ENCODE data around the gene ANO7. TPM values are rescaled to one million over a fixed set of nuclear protein-coding genes. Genes with fewer than 3 reads are reported as not detected.
A peak's percentile ranks its signal among the peaks of the same experiment; 100 is the strongest.

The ANO7 gene
- total RNA-seq, 2 donors from 2014 or later: 1.2 to 1.8 TPM

GRCh38 chr2:241202268-241202585 lies 13.8 kb downstream of the ANO7 start:
- intact Hi-C loops (cut with DNase I): no loop called here
- no peak for ATAC-seq
- DNase-seq: no peak

GRCh38 chr2:241202681-241203080 lies 14.2 kb downstream of the ANO7 start:
- ATAC-seq (no peak), DNase-seq (no peak)
- intact Hi-C loops (cut with DNase I): no loop called here

GRCh38 chr2:241203218-241204009 lies 14.9 kb downstream of the ANO7 start:
- ATAC-seq: no peak
- intact Hi-C loops (cut with DNase I): no loop called here
- no peak for DNase-seq

- intact Hi-C loops (cut with DNase I): no loop called here
- ATAC-seq: no peak
- DNase-seq: no peak
Measured at GRCh38 chr2:241204010-241204384, 15.5 kb downstream of the ANO7 start.

GRCh38 chr2:241204490-241204889 lies 16.0 kb downstream of the ANO7 start:
- ATAC-seq: no peak
- DNase-seq: no peak
- intact Hi-C loops (cut with DNase I): no loop called here

DNA sequence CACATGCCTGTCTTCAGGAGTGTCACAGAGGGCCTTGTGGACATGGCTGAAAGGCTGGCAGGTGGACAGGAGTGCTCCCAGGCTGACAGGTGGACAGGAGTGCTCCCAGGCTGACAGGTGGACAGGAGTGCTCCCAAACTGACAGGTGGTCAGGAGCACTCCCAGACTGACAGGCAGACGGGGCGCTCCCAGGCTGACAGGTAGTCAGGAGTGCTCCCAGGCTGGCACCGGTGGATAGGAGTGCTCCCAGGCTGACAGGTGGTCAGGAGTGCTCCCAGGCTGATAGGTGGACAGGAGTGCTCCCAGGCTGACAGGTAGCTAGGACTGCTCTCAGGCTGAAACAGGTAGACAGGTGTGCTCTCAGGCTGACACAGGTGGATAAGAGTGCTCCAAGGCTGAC lies 16.6 kb downstream of the ANO7 start:
- DNase-seq: no peak
- intact Hi-C loops (cut with DNase I): no loop called here
- no peak for ATAC-seq

GRCh38 chr2:241207151-241207550 lies 18.7 kb downstream of the ANO7 start:
- DNase-seq (no peak), ATAC-seq (no peak)
- intact Hi-C loops (cut with DNase I): no loop called here

DNA sequence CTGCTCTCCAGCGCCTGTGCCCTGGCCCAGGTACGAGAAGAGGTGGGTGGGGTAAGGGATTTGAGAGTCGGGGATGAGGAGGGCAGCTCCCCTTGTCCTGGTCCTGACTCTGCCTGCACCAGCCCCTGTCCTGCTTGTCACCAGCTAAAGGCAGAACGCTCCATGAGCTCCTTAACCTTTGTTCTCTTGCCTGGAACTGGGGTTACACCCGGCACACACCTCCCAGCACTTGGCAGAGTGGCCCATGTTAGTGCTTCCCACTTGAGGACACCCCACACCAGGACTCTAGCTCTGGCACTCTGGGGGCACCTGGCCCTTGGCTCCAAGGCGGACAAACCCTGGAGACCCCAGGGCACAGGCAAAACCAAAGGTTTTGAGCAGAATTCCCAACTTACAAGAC lies 19.2 kb downstream of the ANO7 start:
- DNase-seq (no peak), ATAC-seq (no peak)
- intact Hi-C loops (cut with DNase I): no loop called here

DNA sequence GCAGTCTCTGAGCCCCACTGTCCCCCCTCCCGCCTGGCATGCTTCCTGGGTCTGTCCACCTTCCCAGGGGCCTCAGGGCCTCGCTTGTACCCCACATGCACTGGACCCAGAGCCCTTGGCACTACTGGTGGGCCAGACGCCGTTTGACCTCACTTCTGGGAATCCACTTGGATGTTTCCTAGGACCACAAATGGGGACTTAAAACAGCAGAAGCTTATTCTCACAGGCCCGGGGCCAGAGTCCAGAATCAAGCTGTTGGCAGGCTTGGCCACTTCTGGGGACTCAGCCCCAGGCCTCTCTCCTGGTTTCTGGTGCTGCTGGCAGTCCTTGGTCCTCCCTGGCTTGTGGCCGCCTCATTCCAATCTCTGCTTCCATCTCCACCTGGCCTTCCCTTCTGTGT lies 19.6 kb downstream of the ANO7 start:
- DNase-seq (no peak), ATAC-seq (no peak)
- intact Hi-C loops (cut with DNase I): no loop called here

DNA sequence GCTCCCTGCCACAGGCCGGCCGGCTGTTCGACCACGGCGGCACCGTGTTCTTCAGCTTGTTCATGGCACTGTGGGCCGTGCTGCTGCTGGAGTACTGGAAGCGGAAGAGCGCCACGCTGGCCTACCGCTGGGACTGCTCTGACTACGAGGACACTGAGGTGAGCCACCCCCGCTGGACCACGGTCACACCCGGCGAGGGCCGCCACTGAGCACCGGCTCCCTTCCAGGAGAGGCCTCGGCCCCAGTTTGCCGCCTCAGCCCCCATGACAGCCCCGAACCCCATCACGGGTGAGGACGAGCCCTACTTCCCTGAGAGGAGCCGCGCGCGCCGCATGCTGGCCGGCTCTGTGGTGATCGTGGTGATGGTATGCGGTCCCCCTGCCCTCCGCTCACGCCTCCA lies 20.8 kb downstream of the ANO7 start:
- ATAC-seq (no peak), DNase-seq (no peak)
- intact Hi-C loops (cut with DNase I): no loop called here

GRCh38 chr2:241211276-241211675 lies 22.8 kb downstream of the ANO7 start:
- ATAC-seq: no peak

GRCh38 chr2:241213041-241213440 lies 24.6 kb downstream of the ANO7 start:
- DNase-seq: no peak
- intact Hi-C loops (cut with DNase I): no loop called here

More at GRCh38 chr2:241211276-241211675, 22.8 kb downstream of the ANO7 start:
- no peak for DNase-seq
- intact Hi-C loops (cut with DNase I): no loop called here

DNA sequence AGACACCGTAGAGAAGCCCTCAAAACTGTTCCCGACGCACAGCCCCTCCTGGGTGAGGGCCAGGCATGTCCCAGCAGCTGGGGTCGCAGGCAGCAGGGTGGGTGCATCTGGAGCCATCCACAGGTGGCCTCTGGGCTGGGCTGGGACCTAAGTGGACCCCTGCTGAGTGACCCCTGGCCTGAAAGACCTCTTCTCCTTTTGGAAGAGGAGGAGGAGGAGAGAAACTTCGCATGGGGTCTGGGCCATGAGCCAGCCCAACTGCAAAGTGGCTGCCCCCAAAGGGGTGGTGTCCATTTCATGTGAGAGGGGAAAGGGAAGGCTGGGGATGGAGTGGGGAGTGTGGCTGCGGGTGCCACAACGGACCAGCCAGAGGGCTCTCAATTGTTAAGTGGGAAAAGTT lies 25.1 kb downstream of the ANO7 start:
- no peak for DNase-seq
- no peak for ATAC-seq
- intact Hi-C loops (cut with DNase I): no loop called here

More at GRCh38 chr2:241213041-241213440, 24.6 kb downstream of the ANO7 start:
- no peak for ATAC-seq

DNA sequence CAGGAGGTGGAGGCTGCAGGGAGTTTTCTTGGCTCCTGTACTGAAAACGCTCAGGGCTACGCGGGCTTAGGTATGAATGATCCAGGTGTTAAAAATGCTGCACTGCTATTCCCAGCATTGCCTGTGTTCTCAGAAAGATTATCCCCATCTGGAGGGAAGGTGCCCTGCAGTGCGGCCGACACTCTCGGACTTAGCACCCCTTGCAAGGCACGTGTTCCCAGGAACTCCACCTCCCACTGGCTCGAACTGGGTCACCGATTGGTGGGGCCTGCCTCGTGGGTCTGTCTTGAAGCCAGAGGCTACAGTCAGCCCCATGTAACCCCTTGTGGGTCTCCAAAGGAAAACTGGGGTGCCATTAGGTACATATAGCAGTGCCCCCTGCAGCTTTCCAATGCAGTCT lies 25.7 kb downstream of the ANO7 start:
- ATAC-seq (no peak), DNase-seq (no peak)
- intact Hi-C loops (cut with DNase I): no loop called here

- intact Hi-C loops (cut with DNase I): loop anchor here in 1 of 2 donors (5.0 kb wide), 1 partner anchor 112 kb away; the partner anchor contains the start of gene MTERF4
- ATAC-seq: no peak
Measured at GRCh38 chr2:241214766-241215165, 26.3 kb downstream of the ANO7 start.

DNA sequence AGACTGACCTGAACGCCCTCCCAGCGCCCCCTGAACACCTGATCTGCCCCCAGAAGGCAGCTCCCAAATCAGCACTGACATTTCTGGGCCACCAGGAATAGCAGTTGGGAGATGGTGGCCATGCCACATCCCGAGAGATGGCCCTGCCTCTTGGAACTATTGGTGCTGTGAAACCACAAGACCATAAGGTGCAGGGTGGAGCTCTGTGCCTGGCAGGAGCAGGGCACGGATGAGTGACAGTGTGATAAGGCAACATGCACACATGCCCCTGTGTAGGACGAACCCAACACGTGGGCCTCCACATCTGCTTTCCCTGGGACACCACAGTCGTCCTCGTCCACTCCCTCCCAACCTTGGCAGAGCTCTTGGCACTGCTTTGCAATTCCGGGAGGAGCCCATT lies 26.9 kb downstream of the ANO7 start:
- ATAC-seq (no peak), DNase-seq (no peak)
- intact Hi-C loops (cut with DNase I): loop anchor here in 1 of 2 donors (5.0 kb wide), 1 partner anchor 113 kb away; the partner anchor contains the start of gene MTERF4

More at GRCh38 chr2:241214766-241215165, 26.3 kb downstream of the ANO7 start:
- DNase-seq: no peak

GRCh38 chr2:241216211-241216761 lies 27.8 kb downstream of the ANO7 start:
- no peak for DNase-seq
- intact Hi-C loops (cut with DNase I): loop anchor here in 1 of 2 donors (5.0 kb wide), 1 partner anchor 114 kb away; the partner anchor contains the start of gene MTERF4
- no peak for ATAC-seq

DNA sequence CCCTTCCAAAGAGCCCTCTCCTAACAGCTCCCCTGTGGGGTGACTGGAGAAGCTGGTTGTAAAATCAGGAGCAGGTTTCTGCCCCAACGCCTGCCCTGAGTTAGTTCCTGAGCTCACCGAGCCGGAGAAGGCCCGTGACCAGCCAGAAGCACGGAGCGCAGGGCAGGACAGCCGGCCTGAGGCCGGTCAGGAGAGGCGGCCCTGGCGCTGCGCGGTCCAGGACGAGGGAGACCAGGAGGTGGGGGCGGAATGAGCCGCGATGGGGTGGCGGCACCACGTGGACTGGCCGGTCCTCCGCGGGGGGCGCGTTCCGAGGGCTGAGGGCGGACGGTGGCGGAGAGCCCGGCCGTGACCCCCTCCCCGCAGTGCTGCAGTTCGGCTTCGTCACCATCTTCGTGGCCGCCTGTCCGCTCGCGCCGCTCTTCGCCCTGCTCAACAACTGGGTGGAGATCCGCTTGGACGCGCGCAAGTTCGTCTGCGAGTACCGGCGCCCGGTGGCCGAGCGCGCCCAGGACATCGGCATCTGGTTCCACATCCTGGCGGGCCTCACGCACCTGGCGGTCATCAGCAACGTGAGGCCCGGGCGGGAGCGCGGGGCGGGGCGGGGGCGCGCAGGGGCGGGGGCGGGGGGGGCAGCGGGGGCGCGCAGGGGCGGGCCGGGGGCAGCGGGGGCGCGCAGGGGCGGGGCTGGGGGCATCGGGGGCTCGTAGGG lies 29.0 kb downstream of the ANO7 start:
- intact Hi-C loops (cut with DNase I): loop anchor here in 1 of 2 donors (5.0 kb wide), 1 partner anchor 115 kb away; the partner anchor contains the start of gene MTERF4
- DNase-seq (peak; percentile 74), ATAC-seq (peak; percentile 83)

- intact Hi-C loops (cut with DNase I): loop anchor here in 1 of 2 donors (5.0 kb wide), 1 partner anchor 116 kb away; the partner anchor contains the start of gene MTERF4
- DNase-seq: peak; percentile 71
- ATAC-seq: peak; percentile 36 to 39
Measured at GRCh38 chr2:241218131-241219029, 29.9 kb downstream of the ANO7 start.

Data from left cardiac atrium (tissue), 4 donors.